Measurements from ENCODE around the gene OR7A5. TPM values are rescaled to one million over a fixed set of nuclear protein-coding genes. Genes with fewer than 3 reads are reported as not detected.

Gene OR7A5
- total RNA-seq (2014; rRNA removed; shearing (Covaris generic); ENCODE audit: low replicate concordance) = not detected in 2 replicates

GRCh38 chr19:14835011-14835410 is at the start of gene OR7A5, which contains the start of gene OR7C1:
Gene OR7A5, minus strand, starts transcription at chr19:14835185. Its CDS starts 6,944 bp downstream, at chr19:14828241.
Gene OR7C1, minus strand, starts transcription at chr19:14835185. Its CDS starts 35,049 bp downstream, at chr19:14800136.
- in situ Hi-C loops (cut with HindIII; ENCODE audit: low pct_unique_long_range_greater_than_20kb, low sequenced_read_pairs) = no loop called here
- DNase-seq (ENCODE audit: low read depth) = peak; percentile 26

DNA sequence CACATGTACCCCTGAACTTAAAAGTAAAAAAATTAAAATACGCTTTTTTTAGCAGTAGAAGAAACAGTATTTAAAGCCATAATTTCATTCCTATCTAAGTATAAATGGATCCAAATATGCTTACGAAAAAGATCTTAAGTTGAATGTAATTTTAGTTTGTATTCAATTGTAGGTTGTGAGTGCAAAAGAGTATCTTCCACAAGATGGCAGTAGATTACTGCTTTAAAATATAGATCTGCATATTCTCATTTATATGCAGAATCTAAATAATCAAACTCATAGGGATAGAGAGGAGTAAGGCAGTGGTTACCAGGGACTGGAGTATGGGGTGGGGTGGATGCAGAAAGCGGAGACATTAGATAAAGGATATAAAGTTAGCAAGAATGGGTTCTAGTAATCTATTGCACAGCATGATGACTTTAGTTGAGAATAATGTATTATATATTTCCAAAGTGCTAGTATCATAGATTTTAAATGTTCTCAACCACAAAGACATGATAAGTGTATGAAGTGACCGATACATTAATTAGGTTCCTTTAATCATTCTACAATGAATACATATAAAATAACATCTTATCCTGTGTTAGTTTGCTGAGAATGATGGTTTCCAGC is 36.7 kb upstream of the OR7A5 start:
- DNase-seq (ENCODE audit: low read depth) = peak; percentile 11

DNA sequence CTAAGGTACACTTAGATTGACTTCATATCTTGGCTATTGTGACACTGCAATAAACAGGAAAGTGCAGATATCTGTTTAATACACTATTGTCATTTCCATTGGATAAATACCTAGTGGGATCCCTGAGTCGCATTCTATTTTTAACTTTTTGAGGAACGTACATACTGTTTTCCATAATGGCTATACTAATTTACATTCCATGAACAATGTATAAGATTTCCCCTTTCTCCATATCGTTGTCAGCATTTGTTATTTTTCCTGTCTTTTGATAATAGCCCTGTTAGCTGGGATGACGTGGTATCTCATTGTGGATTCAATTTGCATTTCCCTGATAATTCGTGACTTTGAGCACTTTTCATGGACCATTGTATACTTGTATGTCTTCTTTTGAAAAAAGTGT is 33.5 kb upstream of the OR7A5 start:
- no peak for DNase-seq (ENCODE audit: low read depth)
- in situ Hi-C loops (cut with HindIII; ENCODE audit: low pct_unique_long_range_greater_than_20kb, low sequenced_read_pairs) = no loop called here

More for the DNA sequence above, 36.7 kb upstream of the OR7A5 start:
- in situ Hi-C loops (cut with HindIII; ENCODE audit: low pct_unique_long_range_greater_than_20kb, low sequenced_read_pairs) = no loop called here

GRCh38 chr19:14848822-14849221 is 13.8 kb upstream of the OR7A5 start, which contains the start of gene OR7A10:
Gene OR7A10, minus strand, starts transcription at chr19:14848922. Its CDS starts 7,045 bp downstream, at chr19:14841877.
- in situ Hi-C loops (cut with HindIII; ENCODE audit: low pct_unique_long_range_greater_than_20kb, low sequenced_read_pairs) = no loop called here
- no peak for DNase-seq (ENCODE audit: low read depth)

DNA sequence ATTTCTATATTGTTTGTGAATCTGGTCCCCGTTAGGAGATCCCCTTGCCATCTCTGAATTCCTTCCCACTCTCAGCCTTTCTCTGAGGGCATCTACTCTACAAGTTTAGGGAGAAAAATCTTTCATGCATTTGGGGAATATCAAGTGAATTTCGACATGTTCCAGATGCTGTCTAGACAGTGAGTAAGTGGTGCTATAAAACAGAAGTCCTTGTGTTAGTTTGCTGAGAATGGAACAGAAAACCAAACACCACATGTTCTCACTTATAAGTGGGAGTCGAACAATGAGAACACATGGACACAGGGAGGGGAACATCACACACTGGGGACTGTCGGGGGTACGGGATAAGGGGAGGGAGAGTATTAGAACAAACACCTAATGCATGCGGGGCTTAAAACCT is 8.6 kb upstream of the OR7A5 start:
- in situ Hi-C loops (cut with HindIII; ENCODE audit: low pct_unique_long_range_greater_than_20kb, low sequenced_read_pairs) = no loop called here
- DNase-seq (ENCODE audit: low read depth) = no peak

- DNase-seq (ENCODE audit: low read depth) = no peak
- in situ Hi-C loops (cut with HindIII; ENCODE audit: low pct_unique_long_range_greater_than_20kb, low sequenced_read_pairs) = no loop called here
Observed at GRCh38 chr19:14843169-14843568, 8.2 kb upstream of the OR7A5 start.

- DNase-seq (ENCODE audit: low read depth) = no peak
- in situ Hi-C loops (cut with HindIII; ENCODE audit: low pct_unique_long_range_greater_than_20kb, low sequenced_read_pairs) = no loop called here
Observed at GRCh38 chr19:14840206-14840605, 5.2 kb upstream of the OR7A5 start.

DNA sequence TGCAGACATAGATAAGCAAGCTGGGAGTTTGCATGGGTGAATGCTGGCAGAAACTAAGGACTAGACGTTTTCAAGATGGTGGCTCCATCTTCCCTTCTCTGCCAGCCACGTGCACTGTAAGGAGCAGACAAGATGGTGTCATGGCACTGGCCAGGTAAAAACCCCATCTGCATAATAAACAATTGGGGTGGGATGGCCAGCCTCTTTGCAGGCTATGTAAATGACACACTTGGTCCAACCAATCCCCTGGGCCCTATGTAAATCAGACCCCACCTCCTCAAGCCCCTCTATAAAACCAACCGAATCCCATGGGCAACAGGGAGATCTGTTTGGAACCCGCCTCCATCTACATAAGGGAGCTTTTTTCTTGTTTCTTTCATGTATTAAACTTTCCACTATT is 2.4 kb upstream of the OR7A5 start:
- no peak for DNase-seq (ENCODE audit: low read depth)
- in situ Hi-C loops (cut with HindIII; ENCODE audit: low pct_unique_long_range_greater_than_20kb, low sequenced_read_pairs) = no loop called here

GRCh38 chr19:14830702-14831101 is 4.3 kb downstream of the OR7A5 start:
- peak; percentile 54 for DNase-seq (ENCODE audit: low read depth)
- in situ Hi-C loops (cut with HindIII; ENCODE audit: low pct_unique_long_range_greater_than_20kb, low sequenced_read_pairs) = no loop called here

DNA sequence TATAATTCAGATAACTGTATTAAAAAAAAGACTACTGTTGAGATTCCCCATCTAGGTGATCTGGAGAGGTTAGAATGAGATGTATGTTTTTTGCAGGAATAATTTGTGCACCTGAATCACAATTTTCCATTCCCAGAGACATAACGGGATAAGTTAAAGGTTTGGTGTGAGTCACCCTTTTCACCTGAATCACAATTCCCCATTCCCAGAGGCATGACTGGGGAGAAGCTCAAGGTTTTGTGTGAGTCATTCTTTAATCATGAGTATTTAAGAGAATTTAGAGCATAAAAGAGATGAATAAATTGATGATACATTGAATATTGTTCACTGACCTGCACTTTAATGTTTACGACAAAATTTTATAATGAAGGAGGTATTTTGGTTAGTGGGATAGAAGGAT is 9.0 kb downstream of the OR7A5 start:
- DNase-seq (ENCODE audit: low read depth) = no peak
- in situ Hi-C loops (cut with HindIII; ENCODE audit: low pct_unique_long_range_greater_than_20kb, low sequenced_read_pairs) = no loop called here

DNA sequence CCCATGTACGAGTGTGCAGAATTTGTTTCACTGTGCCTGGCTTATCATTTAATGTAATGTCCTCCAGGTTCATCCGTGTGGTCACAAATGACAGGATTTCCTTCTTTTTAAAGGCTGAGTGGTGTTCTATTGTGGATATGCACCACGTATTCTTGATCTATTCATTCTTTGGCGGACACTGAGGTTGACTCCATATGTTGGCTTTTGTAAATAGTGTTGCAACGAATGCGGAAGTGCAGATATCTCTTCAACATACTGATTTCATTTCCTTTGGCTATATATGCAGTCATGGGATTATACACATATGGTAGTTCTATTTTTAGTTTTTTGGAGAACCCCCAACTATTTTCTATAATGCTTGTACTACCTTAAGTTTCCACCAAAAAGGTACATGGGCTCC is 13.0 kb downstream of the OR7A5 start:
- DNase-seq (ENCODE audit: low read depth) = no peak
- in situ Hi-C loops (cut with HindIII; ENCODE audit: low pct_unique_long_range_greater_than_20kb, low sequenced_read_pairs) = no loop called here

GRCh38 chr19:14818588-14818987 is 16.4 kb downstream of the OR7A5 start:
- in situ Hi-C loops (cut with HindIII; ENCODE audit: low pct_unique_long_range_greater_than_20kb, low sequenced_read_pairs) = no loop called here
- no peak for DNase-seq (ENCODE audit: low read depth)

- DNase-seq (ENCODE audit: low read depth) = no peak
- in situ Hi-C loops (cut with HindIII; ENCODE audit: low pct_unique_long_range_greater_than_20kb, low sequenced_read_pairs) = no loop called here
Observed at GRCh38 chr19:14817052-14817451, 17.9 kb downstream of the OR7A5 start.

- DNase-seq (ENCODE audit: low read depth) = no peak
- in situ Hi-C loops (cut with HindIII; ENCODE audit: low pct_unique_long_range_greater_than_20kb, low sequenced_read_pairs) = no loop called here
Observed at GRCh38 chr19:14814982-14815652, 19.9 kb downstream of the OR7A5 start.

GRCh38 chr19:14809272-14810057 is 25.5 kb downstream of the OR7A5 start:
- no peak for DNase-seq (ENCODE audit: low read depth)

GRCh38 chr19:14804765-14805164 is 30.2 kb downstream of the OR7A5 start:
- no peak for DNase-seq (ENCODE audit: low read depth)
- in situ Hi-C loops (cut with HindIII; ENCODE audit: low pct_unique_long_range_greater_than_20kb, low sequenced_read_pairs) = no loop called here

More at GRCh38 chr19:14809272-14810057, 25.5 kb downstream of the OR7A5 start:
- in situ Hi-C loops (cut with HindIII; ENCODE audit: low pct_unique_long_range_greater_than_20kb, low sequenced_read_pairs) = no loop called here

DNA sequence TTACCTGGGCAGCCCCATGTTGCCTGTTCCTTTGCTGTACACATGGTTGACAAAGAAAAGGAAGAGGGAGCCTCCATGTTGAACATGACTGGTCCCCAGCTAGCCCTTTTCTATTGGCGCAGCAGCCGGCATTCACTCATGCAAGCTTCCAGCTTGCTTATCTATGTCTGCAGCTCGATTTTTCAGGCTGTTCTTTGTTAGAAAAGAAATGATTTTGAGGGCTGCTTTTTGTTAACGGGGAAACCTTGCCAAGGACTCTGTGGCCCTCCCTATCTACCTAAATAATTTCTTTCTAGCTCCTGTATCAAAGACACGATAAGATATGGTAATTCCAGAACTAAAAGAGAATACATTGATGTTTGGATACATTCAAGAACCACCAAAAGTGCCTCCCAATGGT is 36.2 kb downstream of the OR7A5 start:
- DNase-seq (ENCODE audit: low read depth) = no peak
- in situ Hi-C loops (cut with HindIII; ENCODE audit: low pct_unique_long_range_greater_than_20kb, low sequenced_read_pairs) = no loop called here

- DNase-seq (ENCODE audit: low read depth) = no peak
- in situ Hi-C loops (cut with HindIII; ENCODE audit: low pct_unique_long_range_greater_than_20kb, low sequenced_read_pairs) = no loop called here
Observed at GRCh38 chr19:14796021-14796420, 39.0 kb downstream of the OR7A5 start.
